HepG2 (cell line): ENCODE measurements around the gene CLK4. TPM values are rescaled to one million over a fixed set of nuclear protein-coding genes. Genes with fewer than 3 reads are reported as not detected.

ENCODE experiments used
- BHLHE40 ChIP-seq: IDR thresholded peaks from 2 replicates; pipeline ENCODE4 v1.6.1; 2011; ENCODE audit warnings: low read length, improper control_type of control experiment
- CHD4 ChIP-seq: fragments of 200-600 bp; sonication (generic); IDR thresholded peaks from 2 replicates; pipeline ENCODE4 v1.7.0; 2017; ENCODE audit warnings: mild to moderate bottlenecking, low read length, borderline replicate concordance
- HNF1A ChIP-seq, 2 experiments: sonication (generic) in 1 of 2; formaldehyde crosslinking in 1 of 2; IDR thresholded peaks; 2 replicates each; pipeline versions ENCODE4 v1.4.0 to v1.6.1; 2016 to 2020; ENCODE audit warnings: borderline replicate concordance in 1 of 2, low read depth in 1 of 2, mild to moderate bottlenecking in 1 of 2, missing genetic modification reagents in 1 of 2
- HNRNPK ChIP-seq: fragments of 200-400 bp; formaldehyde crosslinking; IDR thresholded peaks from 2 replicates; pipeline ENCODE4 v1.6.1; 2018; ENCODE audit warnings: low read length, low read depth, moderate library complexity, mild to moderate bottlenecking; ENCODE audit not compliant: poor library complexity, severe bottlenecking
- IRX3 ChIP-seq: sonication (generic); formaldehyde crosslinking; IDR thresholded peaks from 2 replicates; pipeline ENCODE4 v1.8.1; 2023; ENCODE audit warnings: mild to moderate bottlenecking, low read depth, missing genetic modification reagents, borderline replicate concordance
- KDM1A ChIP-seq: IDR thresholded peaks from 2 replicates; pipeline ENCODE4 v1.6.1; 2016; ENCODE audit warnings: missing compliant biosample characterization
- PITX1 ChIP-seq: sonication (generic); formaldehyde crosslinking; IDR thresholded peaks from 2 replicates; pipeline ENCODE4 v1.5.1; 2020; ENCODE audit warnings: mild to moderate bottlenecking, missing genetic modification reagents
- ZKSCAN5 ChIP-seq: sonication (generic); formaldehyde crosslinking; IDR thresholded peaks from 2 replicates; pipeline ENCODE4 v1.5.1; 2020; ENCODE audit warnings: mild to moderate bottlenecking, missing genetic modification reagents
- ZNF446 ChIP-seq: sonication (generic); formaldehyde crosslinking; IDR thresholded peaks from 2 replicates; pipeline ENCODE4 v1.5.0; 2020; ENCODE audit warnings: mild to moderate bottlenecking, missing genetic modification reagents
- ZNF530 ChIP-seq: sonication (generic); formaldehyde crosslinking; IDR thresholded peaks from 2 replicates; pipeline ENCODE4 v1.5.0; 2020; ENCODE audit warnings: low read depth, mild to moderate bottlenecking, missing genetic modification reagents
- ZNF703 ChIP-seq: sonication (generic); formaldehyde crosslinking; IDR thresholded peaks from 2 replicates; pipeline ENCODE4 v1.5.1; 2020; ENCODE audit warnings: missing genetic modification reagents, mild to moderate bottlenecking, moderate library complexity, borderline replicate concordance
- polyA plus RNA-seq, 8 experiments: library from polyadenylated mRNA; depleted of rRNA in 3 of 8; stranded (reverse) in 7 of 8; unstranded in 1 of 8; fragments of >200 nt; fragmentation: Illumina TruSeq in 4 of 8; extraction: Trizol in 4 of 8; gene quantifications; 2 replicates each; pipeline versions ENCODE4 v1.2.1 to v1.2.3, GENCODE V29; 2011 to 2016; ENCODE audit warnings: low read depth in 4 of 8, missing spikeins in 1 of 8, mixed read lengths in 1 of 8; ENCODE audit not compliant: insufficient read depth in 1 of 8
- total RNA-seq, 5 experiments: library from RNA; depleted of rRNA; stranded (reverse); fragments of >200 nt; fragmentation: Illumina TruSeq; extraction: Trizol; gene quantifications; 2 replicates each; pipeline ENCODE4 v1.2.3, GENCODE V29; 2016; ENCODE audit warnings: low read depth in 1 of 5
- TF ChIP-seq, protein P1 (sequence below): sonication (generic); formaldehyde crosslinking; IDR thresholded peaks from 2 replicates; pipeline ENCODE4 v1.4.0; 2020; ENCODE audit warnings: mild to moderate bottlenecking, missing genetic modification reagents
- TF ChIP-seq, protein P2 (sequence below): sonication (generic); formaldehyde crosslinking; IDR thresholded peaks from 2 replicates; pipeline ENCODE4 v1.4.0; 2020; ENCODE audit warnings: missing genetic modification reagents

The CLK4 gene
- total and polyA plus RNA-seq, 2 of the 13 experiments (the other 11 are each of a cell fraction or from before 2014, with no cell fraction given): 17.7 to 18.4 TPM

DNA sequence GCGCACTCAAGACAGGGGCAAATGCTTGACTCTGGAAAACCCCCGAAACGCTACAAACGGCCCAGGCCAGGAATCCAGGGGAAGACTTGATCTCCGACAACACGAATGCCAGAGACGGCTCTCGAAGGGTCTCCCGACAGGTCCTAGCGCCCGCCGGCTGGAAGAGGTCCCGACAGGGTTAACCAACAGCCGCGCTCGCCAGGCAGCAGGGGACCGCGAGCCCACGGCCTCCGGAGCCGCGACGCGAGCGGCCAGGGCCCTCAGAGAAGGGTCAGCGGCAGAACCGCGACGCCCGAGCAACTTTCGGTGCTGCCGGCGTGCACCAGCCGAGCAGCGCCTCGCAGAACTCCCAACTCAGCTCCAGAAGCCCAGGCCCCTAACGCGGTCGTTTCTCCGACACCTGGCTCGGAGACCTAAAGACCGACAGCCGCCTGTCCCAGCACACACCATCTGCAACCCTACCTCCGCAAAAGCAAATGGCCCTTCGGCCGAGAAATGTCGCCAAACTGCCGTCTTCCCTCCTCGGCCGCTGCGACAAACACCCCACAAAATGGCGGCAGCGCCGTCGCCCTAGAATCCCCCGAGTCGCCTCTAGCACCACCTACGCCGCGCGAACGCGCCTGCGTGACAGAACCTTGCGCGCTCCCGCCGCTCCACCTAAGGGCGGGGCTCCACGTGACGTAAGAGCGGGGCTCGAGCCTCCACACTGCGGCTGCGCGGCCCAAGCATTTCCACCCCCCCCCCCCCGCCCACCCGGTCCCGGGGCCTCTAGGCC, at the start of gene CLK4 (continued):
- TF ChIP-seq, protein P1, sequence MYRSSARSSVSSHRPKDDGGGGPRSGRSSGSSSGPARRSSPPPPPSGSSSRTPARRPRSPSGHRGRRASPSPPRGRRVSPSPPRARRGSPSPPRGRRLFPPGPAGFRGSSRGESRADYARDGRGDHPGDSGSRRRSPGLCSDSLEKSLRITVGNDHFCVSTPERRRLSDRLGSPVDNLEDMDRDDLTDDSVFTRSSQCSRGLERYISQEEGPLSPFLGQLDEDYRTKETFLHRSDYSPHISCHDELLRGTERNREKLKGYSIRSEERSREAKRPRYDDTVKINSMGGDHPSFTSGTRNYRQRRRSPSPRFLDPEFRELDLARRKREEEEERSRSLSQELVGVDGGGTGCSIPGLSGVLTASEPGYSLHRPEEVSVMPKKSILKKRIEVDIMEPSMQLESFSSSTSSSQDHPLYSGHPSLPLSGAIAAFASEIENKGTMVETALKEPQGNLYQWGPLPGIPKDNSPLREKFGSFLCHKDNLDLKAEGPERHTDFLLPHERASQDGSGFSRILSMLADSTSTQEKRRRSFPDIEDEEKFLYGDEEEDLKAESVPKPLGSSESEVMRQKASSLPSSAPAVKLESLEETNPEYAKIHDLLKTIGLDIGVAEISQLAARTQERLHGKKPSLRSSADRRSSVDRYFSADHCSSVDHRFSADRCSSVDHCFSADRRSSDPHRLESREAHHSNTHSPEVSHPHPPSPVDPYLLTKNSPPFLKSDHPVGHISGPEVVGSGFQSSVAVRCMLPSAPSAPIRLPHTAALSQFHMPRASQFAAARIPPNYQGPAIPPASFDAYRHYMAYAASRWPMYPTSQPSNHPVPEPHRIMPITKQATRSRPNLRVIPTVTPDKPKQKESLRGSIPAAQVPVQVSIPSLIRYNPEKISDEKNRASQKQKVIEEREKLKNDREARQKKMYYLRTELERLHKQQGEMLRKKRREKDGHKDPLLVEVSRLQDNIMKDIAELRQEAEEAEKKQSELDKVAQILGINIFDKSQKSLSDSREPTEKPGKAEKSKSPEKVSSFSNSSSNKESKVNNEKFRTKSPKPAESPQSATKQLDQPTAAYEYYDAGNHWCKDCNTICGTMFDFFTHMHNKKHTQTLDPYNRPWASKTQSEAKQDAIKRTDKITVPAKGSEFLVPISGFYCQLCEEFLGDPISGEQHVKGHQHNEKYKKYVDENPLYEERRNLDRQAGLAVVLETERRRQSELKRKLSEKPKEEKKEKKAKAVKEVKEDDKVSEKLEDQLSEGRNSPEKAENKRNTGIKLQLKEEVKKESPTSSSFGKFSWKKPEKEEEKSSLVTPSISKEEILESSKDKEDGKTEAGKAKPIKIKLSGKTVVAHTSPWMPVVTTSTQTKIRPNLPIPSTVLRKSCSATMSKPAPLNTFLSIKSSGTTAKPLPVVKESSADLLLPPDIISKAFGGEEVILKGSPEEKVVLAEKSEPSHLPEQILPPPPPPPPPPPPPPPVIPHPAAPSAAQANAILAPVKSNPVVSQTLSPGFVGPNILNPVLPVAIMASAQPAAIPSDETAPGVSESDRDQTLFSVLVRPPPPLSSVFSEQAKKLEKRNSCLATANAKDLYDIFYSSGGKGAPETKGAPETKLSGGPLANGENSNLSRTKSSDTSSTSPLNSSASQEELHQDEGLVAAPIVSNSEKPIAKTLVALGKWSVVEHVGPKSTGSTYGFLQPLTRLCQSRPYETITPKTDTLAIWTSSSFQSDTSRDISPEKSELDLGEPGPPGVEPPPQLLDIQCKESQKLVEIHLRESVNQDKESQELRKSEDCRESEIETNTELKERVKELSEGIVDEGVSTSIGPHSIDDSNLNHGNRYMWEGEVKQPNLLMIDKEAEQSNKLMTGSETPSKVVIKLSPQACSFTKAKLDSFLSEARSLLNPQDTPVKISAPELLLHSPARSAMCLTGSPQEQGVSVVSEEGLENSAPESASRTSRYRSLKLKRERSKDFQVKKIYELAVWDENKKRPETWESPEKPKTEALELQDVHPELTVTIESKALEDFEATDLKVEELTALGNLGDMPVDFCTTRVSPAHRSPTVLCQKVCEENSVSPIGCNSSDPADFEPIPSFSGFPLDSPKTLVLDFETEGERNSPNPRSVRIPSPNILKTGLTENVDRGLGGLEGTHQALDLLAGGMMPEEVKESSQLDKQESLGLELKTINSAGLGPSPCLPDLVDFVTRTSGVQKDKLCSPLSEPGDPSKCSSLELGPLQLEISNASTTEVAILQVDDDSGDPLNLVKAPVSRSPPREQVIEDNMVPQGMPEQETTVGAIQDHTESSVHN (CRISPR knock-in tag): no peak
- TF ChIP-seq ZNF446 (CRISPR knock-in tag) (peak; percentile 83; the same call in 1 of the 2 replicates), IRX3 (CRISPR knock-in tag) (0 out of 2 replicates have a peak, but pooled peaks have one; percentile 56), PITX1 (CRISPR knock-in tag) (peak; percentile 31; the same call in 1 of the 2 replicates), HNF1A (IDR thresholded peaks at IDR 0.05; ENCODE audit: low read depth) (no peak), HNF1A (CRISPR knock-in tag; IDR thresholded peaks at IDR 0.05; ENCODE audit: borderline replicate concordance) (peak; percentile 32; the same call in 1 of the 2 replicates), ZNF703 (CRISPR knock-in tag) (no peak; the same call in 1 of the 2 replicates), BHLHE40 (no peak), ZKSCAN5 (no peak), HNRNPK (peak; percentile 99), CHD4 (no peak), KDM1A (no peak), ZNF530 (CRISPR knock-in tag) (no peak)
- TF ChIP-seq, protein P2, sequence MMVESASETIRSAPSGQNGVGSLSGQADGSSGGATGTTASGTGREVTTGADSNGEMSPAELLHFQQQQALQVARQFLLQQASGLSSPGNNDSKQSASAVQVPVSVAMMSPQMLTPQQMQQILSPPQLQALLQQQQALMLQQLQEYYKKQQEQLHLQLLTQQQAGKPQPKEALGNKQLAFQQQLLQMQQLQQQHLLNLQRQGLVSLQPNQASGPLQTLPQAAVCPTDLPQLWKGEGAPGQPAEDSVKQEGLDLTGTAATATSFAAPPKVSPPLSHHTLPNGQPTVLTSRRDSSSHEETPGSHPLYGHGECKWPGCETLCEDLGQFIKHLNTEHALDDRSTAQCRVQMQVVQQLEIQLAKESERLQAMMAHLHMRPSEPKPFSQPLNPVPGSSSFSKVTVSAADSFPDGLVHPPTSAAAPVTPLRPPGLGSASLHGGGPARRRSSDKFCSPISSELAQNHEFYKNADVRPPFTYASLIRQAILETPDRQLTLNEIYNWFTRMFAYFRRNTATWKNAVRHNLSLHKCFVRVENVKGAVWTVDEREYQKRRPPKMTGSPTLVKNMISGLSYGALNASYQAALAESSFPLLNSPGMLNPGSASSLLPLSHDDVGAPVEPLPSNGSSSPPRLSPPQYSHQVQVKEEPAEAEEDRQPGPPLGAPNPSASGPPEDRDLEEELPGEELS (CRISPR knock-in tag): peak; percentile 50; the same call in 1 of the 2 replicates
